ENCODE measurements around the gene WDR88. TPM values are rescaled to one million over a fixed set of nuclear protein-coding genes. Genes with fewer than 3 reads are reported as not detected.
A peak's percentile ranks its signal among the peaks of the same experiment; 100 is the strongest.
"Not testable (repeated sequence)": the region's sequence is repeated elsewhere in the genome, so short reads cannot be mapped to it uniquely, and the experiment has no call there.

The WDR88 gene
- total and polyA plus RNA-seq, 2 donors from 2014 or later = not detected

GRCh38 chr19:33125929-33126388 is 6.0 kb upstream of the WDR88 start:
- H3K9ac ChIP-seq (ENCODE audit: low read length in 3 of 3) = no peak overlapping the region
- intact Hi-C loops (cut with DNase I) = no loop called here
- no peaks in the 10 kb centered on the region for H3K4me1 ChIP-seq (ENCODE audit: control insufficient read depth in 2 of 3, insufficient read depth in 2 of 3, low read depth in 1 of 3, low read length in 3 of 3)
- DNase-seq = peak in 3 of 5 donors; percentile 54 to 76 (median 63)
- FAIRE-seq = no peak
- peaks cover 0 to 14% (median 9%) of the 10 kb centered on the region in 3 donors for H3K36me3 ChIP-seq (ENCODE audit: control insufficient read depth in 2 of 3, insufficient read depth in 3 of 3, low read length in 3 of 3)
- H3K27ac ChIP-seq (ENCODE audit: low read depth in 2 of 2, low read length in 2 of 2) = no peak overlapping the region
- H3K27me3 ChIP-seq (ENCODE audit: control insufficient read depth, insufficient read depth, low read length) = no peaks in the 10 kb centered on the region
- H3K4me3 ChIP-seq (ENCODE audit: low read length in 3 of 3) = no peak overlapping the region
- H3K9me3 ChIP-seq (ENCODE audit: control insufficient read depth in 2 of 3, insufficient read depth in 1 of 3, low read length in 3 of 3) = no peaks in the 10 kb centered on the region
- TF ChIP-seq, protein P1, sequence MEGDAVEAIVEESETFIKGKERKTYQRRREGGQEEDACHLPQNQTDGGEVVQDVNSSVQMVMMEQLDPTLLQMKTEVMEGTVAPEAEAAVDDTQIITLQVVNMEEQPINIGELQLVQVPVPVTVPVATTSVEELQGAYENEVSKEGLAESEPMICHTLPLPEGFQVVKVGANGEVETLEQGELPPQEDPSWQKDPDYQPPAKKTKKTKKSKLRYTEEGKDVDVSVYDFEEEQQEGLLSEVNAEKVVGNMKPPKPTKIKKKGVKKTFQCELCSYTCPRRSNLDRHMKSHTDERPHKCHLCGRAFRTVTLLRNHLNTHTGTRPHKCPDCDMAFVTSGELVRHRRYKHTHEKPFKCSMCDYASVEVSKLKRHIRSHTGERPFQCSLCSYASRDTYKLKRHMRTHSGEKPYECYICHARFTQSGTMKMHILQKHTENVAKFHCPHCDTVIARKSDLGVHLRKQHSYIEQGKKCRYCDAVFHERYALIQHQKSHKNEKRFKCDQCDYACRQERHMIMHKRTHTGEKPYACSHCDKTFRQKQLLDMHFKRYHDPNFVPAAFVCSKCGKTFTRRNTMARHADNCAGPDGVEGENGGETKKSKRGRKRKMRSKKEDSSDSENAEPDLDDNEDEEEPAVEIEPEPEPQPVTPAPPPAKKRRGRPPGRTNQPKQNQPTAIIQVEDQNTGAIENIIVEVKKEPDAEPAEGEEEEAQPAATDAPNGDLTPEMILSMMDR (IDR thresholded peaks at IDR 0.05; ENCODE audit: borderline replicate concordance, extremely low read depth, insufficient read depth) = peak; percentile 81

DNA sequence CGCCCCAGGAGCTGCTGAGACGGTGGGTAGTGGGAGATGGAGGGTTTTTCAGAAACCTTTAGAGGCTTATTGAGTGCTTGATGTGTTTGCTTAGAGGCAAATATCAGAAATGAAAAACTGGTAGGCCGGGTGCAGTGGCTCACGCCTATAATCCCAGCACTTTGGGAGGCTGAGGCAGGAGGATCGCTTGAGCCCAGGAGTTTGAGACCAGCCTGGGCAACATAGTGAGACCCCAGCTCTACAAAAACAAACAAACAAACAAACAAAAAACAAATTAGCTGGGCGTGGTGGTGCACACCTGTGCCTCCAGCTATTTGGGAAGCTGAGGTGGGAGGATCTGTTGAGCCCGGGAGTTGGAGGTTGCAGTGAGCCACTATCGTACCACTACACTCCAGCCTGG is 5.2 kb upstream of the WDR88 start:
- intact Hi-C loops (cut with DNase I) = not testable (repeated sequence)

DNA sequence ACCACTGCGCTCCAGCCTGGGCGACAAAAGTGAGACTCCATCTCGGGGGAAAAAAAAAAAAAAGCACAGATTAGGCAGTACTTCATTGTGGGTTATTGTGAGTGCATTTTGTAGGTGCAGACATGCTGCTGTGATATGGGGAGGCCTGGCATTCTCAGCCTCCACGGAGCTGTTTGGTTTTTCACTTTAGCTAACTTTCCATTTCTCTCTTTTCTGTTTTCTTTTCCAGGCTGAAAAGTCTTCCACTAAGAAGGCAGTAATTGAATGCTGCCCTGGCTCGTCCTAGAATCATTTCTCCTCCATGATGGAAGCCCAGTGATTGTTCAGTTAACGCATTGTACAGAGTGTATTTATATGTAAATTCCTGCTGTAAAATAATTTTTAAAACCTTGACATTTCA is 2.0 kb upstream of the WDR88 start:
- peaks cover 0 to 14% (median 4%) of the 10 kb centered on the region in 3 donors for H3K36me3 ChIP-seq (ENCODE audit: control insufficient read depth in 2 of 3, insufficient read depth in 3 of 3, low read length in 3 of 3)
- no peak overlapping the region for H3K4me3 ChIP-seq (ENCODE audit: low read length in 3 of 3)
- H3K9ac ChIP-seq (ENCODE audit: low read length in 3 of 3) = no peak overlapping the region
- DNase-seq (no peak), FAIRE-seq (no peak)
- intact Hi-C loops (cut with DNase I) = no loop called here
- no peak overlapping the region for H3K27ac ChIP-seq (ENCODE audit: low read depth in 2 of 2, low read length in 2 of 2)
- no peaks in the 10 kb centered on the region for H3K4me1 ChIP-seq (ENCODE audit: control insufficient read depth in 2 of 3, insufficient read depth in 2 of 3, low read depth in 1 of 3, low read length in 3 of 3)
- no peaks in the 10 kb centered on the region for H3K27me3 ChIP-seq (ENCODE audit: control insufficient read depth, insufficient read depth, low read length)
- TF ChIP-seq, protein P1 (IDR thresholded peaks at IDR 0.05; ENCODE audit: borderline replicate concordance, extremely low read depth, insufficient read depth) = no peak
- no peaks in the 10 kb centered on the region for H3K9me3 ChIP-seq (ENCODE audit: control insufficient read depth in 2 of 3, insufficient read depth in 1 of 3, low read length in 3 of 3)

More for the DNA sequence above, 5.2 kb upstream of the WDR88 start:
- H3K4me3 ChIP-seq (ENCODE audit: low read length in 3 of 3); FAIRE-seq; H3K27ac ChIP-seq (ENCODE audit: low read depth in 2 of 2, low read length in 2 of 2); H3K4me1 ChIP-seq (ENCODE audit: control insufficient read depth in 2 of 3, insufficient read depth in 2 of 3, low read depth in 1 of 3, low read length in 3 of 3); DNase-seq; H3K9ac ChIP-seq (ENCODE audit: low read length in 3 of 3); H3K9me3 ChIP-seq (ENCODE audit: control insufficient read depth in 2 of 3, insufficient read depth in 1 of 3, low read length in 3 of 3); H3K27me3 ChIP-seq (ENCODE audit: control insufficient read depth, insufficient read depth, low read length): not testable (repeated sequence)
- H3K36me3 ChIP-seq (ENCODE audit: control insufficient read depth in 2 of 3, insufficient read depth in 3 of 3, low read length in 3 of 3) = peaks cover 0 to 14% (median 9%) of the 10 kb centered on the region in 3 donors

- no peak overlapping the region for H3K4me3 ChIP-seq (ENCODE audit: low read length in 3 of 3)
- intact Hi-C loops (cut with DNase I) = no loop called here
- no peak for FAIRE-seq
- no peak overlapping the region for H3K27ac ChIP-seq (ENCODE audit: low read depth in 2 of 2, low read length in 2 of 2)
- H3K36me3 ChIP-seq (ENCODE audit: control insufficient read depth in 2 of 3, insufficient read depth in 3 of 3, low read length in 3 of 3) = peaks cover 0 to 14% (median 4%) of the 10 kb centered on the region in 3 donors
- no peaks in the 10 kb centered on the region for H3K27me3 ChIP-seq (ENCODE audit: control insufficient read depth, insufficient read depth, low read length)
- TF ChIP-seq, protein P1 (IDR thresholded peaks at IDR 0.05; ENCODE audit: borderline replicate concordance, extremely low read depth, insufficient read depth) = no peak
- no peaks in the 10 kb centered on the region for H3K4me1 ChIP-seq (ENCODE audit: control insufficient read depth in 2 of 3, insufficient read depth in 2 of 3, low read depth in 1 of 3, low read length in 3 of 3)
- no peaks in the 10 kb centered on the region for H3K9me3 ChIP-seq (ENCODE audit: control insufficient read depth in 2 of 3, insufficient read depth in 1 of 3, low read length in 3 of 3)
- no peak for DNase-seq
- H3K9ac ChIP-seq (ENCODE audit: low read length in 3 of 3) = no peak overlapping the region
These were observed 1.5 kb upstream of the WDR88 start for GRCh38 chr19:33130433-33130832.

All from kidney (tissue), 14 donors.